Brain microvascular endothelial cell (primary cell): ENCODE results near the gene KRTAP2-4.
A peak's percentile ranks its signal among the peaks of the same experiment; 100 is the strongest.
"Not testable (repeated sequence)": the region's sequence is repeated elsewhere in the genome, so short reads cannot be mapped to it uniquely, and the experiment has no call there.

Experiments used
- DNase-seq: peaks from one replicate; pipeline ENCODE4 v3.0.0-alpha.2; 2020
- H3K27ac ChIP-seq: fragments of 250-450 bp; sonication (Bioruptor Pico); 2 replicates; pipeline ENCODE4 v1.5.1; 2020; ENCODE audit warnings: mild to moderate bottlenecking, moderate library complexity
- H3K27me3 ChIP-seq: fragments of 250-450 bp; sonication (Bioruptor Pico); replicated peaks from 2 replicates; pipeline ENCODE4 v1.5.1; 2020; ENCODE audit warnings: mild to moderate bottlenecking
- H3K36me3 ChIP-seq: fragments of 250-450 bp; sonication (Bioruptor Pico); replicated peaks from 2 replicates; pipeline ENCODE4 v1.5.1; 2020; ENCODE audit warnings: mild to moderate bottlenecking
- H3K4me3 ChIP-seq: 2 replicates; pipeline ENCODE4 v1.5.1; 2011; ENCODE audit warnings: low read depth, mild to moderate bottlenecking, control low read depth, low read length, moderate library complexity
- CTCF ChIP-seq: IDR thresholded peaks from 2 replicates; pipeline ENCODE4 v1.5.1; 2011; ENCODE audit warnings: low read depth, mild to moderate bottlenecking, moderate library complexity, low read length, control low read depth, inconsistent platforms; ENCODE audit errors: missing control alignments
- in situ Hi-C: cut with HindIII; loops from 2 replicates; pipeline ENCODE4 v1.10.0; 2017; ENCODE audit warnings: low sequenced_read_pairs, low pct_ligation_motif_present

Gene KRTAP2-4

DNA sequence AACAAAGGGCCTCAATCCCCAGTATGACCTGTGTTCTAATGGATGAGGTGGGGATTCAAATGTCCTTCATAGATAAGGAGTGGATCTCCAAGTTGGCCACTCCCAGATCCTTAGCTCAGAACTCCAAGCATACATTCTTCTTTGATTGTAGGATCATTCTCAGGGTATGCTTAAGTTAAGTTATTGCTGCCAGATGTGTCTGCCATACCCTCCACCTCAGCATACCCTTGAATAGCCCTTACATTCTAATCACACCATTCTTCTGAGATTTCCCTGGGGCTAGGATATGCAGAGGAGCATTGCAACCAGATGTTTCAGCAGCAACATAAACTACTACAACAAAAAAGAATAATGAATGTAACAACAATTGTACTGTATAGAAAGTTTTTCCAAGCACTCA, 1.6 kb upstream of the KRTAP2-4 start:
- TF ChIP-seq CTCF: no peak
- Histone ChIP-seq H3K4me3 (no peak overlapping the region), H3K27me3 (no peaks in the 10 kb centered on the region), H3K36me3 (no peaks in the 10 kb centered on the region), H3K27ac (no peak overlapping the region)
- no peak for DNase-seq
- in situ Hi-C loops: no loop called here

DNA sequence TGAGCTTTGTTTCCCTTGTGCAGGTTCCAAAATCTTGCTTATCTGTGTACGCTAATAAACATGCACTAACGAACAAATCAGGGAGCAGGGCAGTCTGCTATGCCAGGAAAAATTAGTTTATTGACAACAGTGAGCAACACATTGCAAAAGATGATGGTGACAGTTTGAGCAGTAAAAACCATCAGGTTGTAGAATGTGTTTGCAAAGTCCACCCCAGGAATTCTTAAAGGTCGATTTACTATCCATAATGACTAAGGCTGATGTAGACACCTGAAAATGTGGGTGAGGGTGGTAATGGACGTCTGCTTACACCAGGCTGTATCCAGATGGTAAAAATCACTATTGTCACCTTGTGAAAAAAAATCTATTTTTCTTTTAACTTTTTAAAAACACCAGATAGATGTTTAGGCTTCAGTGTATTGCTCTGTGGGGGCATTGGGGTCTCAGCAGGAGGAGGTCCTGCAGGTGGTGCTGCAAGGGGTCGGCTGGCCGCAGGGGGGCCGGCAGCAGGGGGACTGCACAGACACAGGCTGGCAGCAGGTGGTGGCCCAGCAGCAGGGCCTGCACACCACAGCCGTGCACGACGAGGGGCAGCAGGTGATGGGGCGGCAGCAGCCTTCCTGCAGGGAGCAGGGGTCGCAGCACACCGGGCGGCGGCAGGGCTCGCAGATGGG, 526 bp downstream of the KRTAP2-4 start:
- H3K27ac ChIP-seq, DNase-seq, H3K36me3 ChIP-seq, in situ Hi-C loops, H3K4me3 ChIP-seq, H3K27me3 ChIP-seq: not testable (repeated sequence)

DNA sequence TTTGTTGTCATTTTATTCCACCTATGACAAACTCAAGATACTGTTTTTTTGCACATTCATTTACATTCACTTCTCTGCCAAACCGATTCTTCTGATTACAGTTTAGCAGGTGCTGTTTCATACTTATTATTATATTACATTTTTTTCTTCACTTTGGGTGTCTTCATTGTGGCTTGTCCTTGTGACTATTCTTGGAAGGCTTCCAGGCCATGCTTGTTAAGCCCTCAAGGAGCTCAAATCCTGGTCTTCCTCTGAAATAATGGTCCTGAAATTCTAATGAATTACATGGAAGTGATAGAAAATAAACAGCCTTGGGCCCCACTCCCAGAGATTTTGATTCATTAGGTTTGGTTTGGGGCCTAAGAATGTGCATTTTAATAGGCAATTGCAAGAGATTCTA, 1.4 kb downstream of the KRTAP2-4 start:
- no peak overlapping the region for H3K27ac ChIP-seq
- no peak for DNase-seq
- no peak overlapping the region for H3K4me3 ChIP-seq
- H3K27me3 ChIP-seq: no peaks in the 10 kb centered on the region
- TF ChIP-seq CTCF: no peak
- H3K36me3 ChIP-seq: no peaks in the 10 kb centered on the region
- in situ Hi-C loops: no loop called here

- no peak for TF ChIP-seq CTCF
- H3K27me3 ChIP-seq: no peaks in the 10 kb centered on the region
- no peak overlapping the region for H3K27ac ChIP-seq
- no peaks in the 10 kb centered on the region for H3K36me3 ChIP-seq
- no peak overlapping the region for H3K4me3 ChIP-seq
- in situ Hi-C loops: no loop called here
- no peak for DNase-seq
Measured at GRCh38 chr17:41063449-41063848, 2.2 kb downstream of the KRTAP2-4 start.

DNA sequence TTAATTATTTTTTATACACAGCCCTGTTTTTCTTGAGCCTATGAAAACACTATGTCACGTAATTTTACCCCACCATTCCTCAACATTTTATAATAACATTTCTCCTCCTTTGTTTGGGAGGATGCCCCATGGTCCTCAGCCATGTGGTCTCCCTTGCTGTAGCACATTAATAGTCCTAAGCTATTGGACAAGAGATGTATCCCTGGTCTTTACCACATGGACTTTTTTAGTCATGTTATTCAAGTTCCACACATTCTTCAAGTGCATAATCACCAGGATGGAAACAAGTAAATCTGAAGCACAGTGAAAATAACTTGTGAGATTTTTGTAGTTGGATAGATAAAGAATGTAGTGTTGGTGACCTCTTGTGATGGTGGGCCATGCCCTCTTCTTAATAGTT, 3.7 kb downstream of the KRTAP2-4 start:
- H3K27me3 ChIP-seq: no peaks in the 10 kb centered on the region
- DNase-seq: peak; percentile 75
- peak overlapping the region; percentile 89 for H3K27ac ChIP-seq
- TF ChIP-seq CTCF: no peak
- H3K4me3 ChIP-seq: no peak overlapping the region
- no peaks in the 10 kb centered on the region for H3K36me3 ChIP-seq
- in situ Hi-C loops: no loop called here

DNA sequence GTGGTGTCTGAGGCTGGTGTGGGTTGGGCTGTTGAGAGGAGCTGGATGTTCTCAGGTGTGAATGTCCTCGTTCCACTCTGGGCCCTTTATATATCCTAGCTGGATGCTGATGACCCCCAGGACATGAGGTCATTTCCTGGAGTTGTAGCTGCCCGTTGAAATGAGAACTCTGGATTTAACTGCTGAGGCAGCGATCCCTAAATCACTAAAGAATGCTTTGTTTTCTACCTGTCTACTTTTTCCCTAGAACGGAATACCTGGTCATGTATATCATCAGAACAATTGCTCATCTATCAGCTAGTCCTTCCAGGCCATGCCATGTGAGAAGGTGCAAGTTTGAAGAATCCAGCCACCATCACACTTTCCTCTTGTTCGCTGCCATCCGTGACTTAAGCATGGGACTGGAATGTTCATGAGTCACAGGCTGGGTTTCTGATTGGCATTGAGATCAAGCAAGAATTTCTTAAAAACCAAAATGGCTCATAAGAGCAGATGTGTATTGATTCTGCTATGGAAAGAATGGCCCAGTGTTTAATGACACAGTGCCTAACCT, 5.6 kb downstream of the KRTAP2-4 start, which contains the start of gene KRTAP2-3:
Gene KRTAP2-3 (minus strand): TSS at position 63 of the 553 bp plus-strand sequence. CDS start 64 bp downstream, outside the sequence.
- TF ChIP-seq CTCF: no peak
- in situ Hi-C loops: no loop called here
- H3K36me3 ChIP-seq: no peaks in the 10 kb centered on the region
- peak; percentile 89 for DNase-seq
- no peak within 1 kb of the TSS for H3K4me3 ChIP-seq
- peak within 1 kb of the TSS; percentile 89 for H3K27ac ChIP-seq
- H3K27me3 ChIP-seq: no peaks in the 10 kb centered on the region

- peak; percentile 51 for DNase-seq
- H3K36me3 ChIP-seq, H3K27me3 ChIP-seq, H3K4me3 ChIP-seq, in situ Hi-C loops: not testable (repeated sequence)
- peak overlapping the region; percentile 89 for H3K27ac ChIP-seq
Measured at GRCh38 chr17:41059276-41060051, 6.2 kb downstream of the KRTAP2-4 start.
